ENCODE data around the gene OR51E1. TPM values are rescaled to one million over a fixed set of nuclear protein-coding genes. Genes with fewer than 3 reads are reported as not detected.

Gene OR51E1
- total RNA-seq, 1 donor from 2014 or later = not detected

- H3K4me3 ChIP-seq = no peak overlapping the region
- H3K27ac ChIP-seq = no peak overlapping the region
- H3K27me3 ChIP-seq (ENCODE audit: low read depth) = no peaks in the 10 kb centered on the region
- no peak for ATAC-seq
- intact Hi-C loops (cut with DNase I) = no loop called here
- no peaks in the 10 kb centered on the region for H3K4me1 ChIP-seq
- DNase-seq = no peak
- H3K36me3 ChIP-seq = no peaks in the 10 kb centered on the region
- no peak for TF ChIP-seq CTCF (IDR thresholded peaks at IDR 0.05)
- no peaks in the 10 kb centered on the region for H3K9me3 ChIP-seq
Observed at GRCh38 chr11:4654635-4655369, 11.0 kb downstream of the OR51E1 start.

- intact Hi-C loops (cut with DNase I) = no loop called here
- DNase-seq (no peak), ATAC-seq (no peak)
- H3K4me1 ChIP-seq = no peaks in the 10 kb centered on the region
- no peak overlapping the region for H3K4me3 ChIP-seq
- no peak overlapping the region for H3K27ac ChIP-seq
- H3K27me3 ChIP-seq (ENCODE audit: low read depth) = no peaks in the 10 kb centered on the region
- no peaks in the 10 kb centered on the region for H3K36me3 ChIP-seq
- no peaks in the 10 kb centered on the region for H3K9me3 ChIP-seq
- no peak for TF ChIP-seq CTCF (IDR thresholded peaks at IDR 0.05)
Observed at GRCh38 chr11:4658629-4659445, 15.1 kb downstream of the OR51E1 start.

GRCh38 chr11:4662876-4663275 lies 19.1 kb downstream of the OR51E1 start:
- Histone ChIP-seq H3K4me3 (no peak overlapping the region), H3K9me3 (no peaks in the 10 kb centered on the region), H3K27me3 (ENCODE audit: low read depth) (no peaks in the 10 kb centered on the region), H3K27ac (no peak overlapping the region), H3K36me3 (no peaks in the 10 kb centered on the region), H3K4me1 (no peaks in the 10 kb centered on the region)
- DNase-seq (no peak), ATAC-seq (no peak)
- intact Hi-C loops (cut with DNase I) = no loop called here
- TF ChIP-seq CTCF (IDR thresholded peaks at IDR 0.05) = no peak

GRCh38 chr11:4664183-4664582 lies 20.4 kb downstream of the OR51E1 start:
- TF ChIP-seq CTCF (IDR thresholded peaks at IDR 0.05) = no peak
- Histone ChIP-seq H3K4me1 (no peaks in the 10 kb centered on the region), H3K9me3 (no peaks in the 10 kb centered on the region), H3K36me3 (no peaks in the 10 kb centered on the region), H3K27me3 (ENCODE audit: low read depth) (no peaks in the 10 kb centered on the region), H3K27ac (no peak overlapping the region), H3K4me3 (no peak overlapping the region)
- ATAC-seq = no peak
- no peak for DNase-seq
- intact Hi-C loops (cut with DNase I) = no loop called here

GRCh38 chr11:4664786-4665185 lies 21.0 kb downstream of the OR51E1 start:
- H3K27ac ChIP-seq = no peak overlapping the region
- TF ChIP-seq CTCF (IDR thresholded peaks at IDR 0.05) = no peak
- no peak overlapping the region for H3K4me3 ChIP-seq
- no peaks in the 10 kb centered on the region for H3K36me3 ChIP-seq
- H3K27me3 ChIP-seq (ENCODE audit: low read depth) = no peaks in the 10 kb centered on the region
- no peaks in the 10 kb centered on the region for H3K9me3 ChIP-seq
- ATAC-seq = no peak
- intact Hi-C loops (cut with DNase I) = no loop called here
- no peak for DNase-seq
- H3K4me1 ChIP-seq = no peaks in the 10 kb centered on the region

All from lower lobe of right lung (tissue), 2 donors.